Smooth muscle cell (in vitro differentiated cells): ENCODE data around the gene MYL6. TPM values are rescaled to one million over a fixed set of nuclear protein-coding genes. Genes with fewer than 3 reads are reported as not detected.

Experiments
- DNase-seq: peaks from one replicate; lab custom pipeline; 2025; ENCODE audit not compliant: unreplicated experiment; lab: John Stamatoyannopoulos, UW
- H2AFZ ChIP-seq: fragments of 200-600 bp; sonication (generic); 2 replicates; pipeline ENCODE4 v1.6.0; 2016; ENCODE audit warnings: antibody characterized with exemption, low read depth, mild to moderate bottlenecking
- H3F3A ChIP-seq: fragments of 200-600 bp; sonication (generic); 2 replicates; pipeline ENCODE4 v1.6.0; 2017; ENCODE audit warnings: antibody characterized with exemption, low read depth
- H3K27ac ChIP-seq: fragments of 200-600 bp; sonication (generic); 2 replicates; pipeline ENCODE4 v1.5.1; 2016; ENCODE audit warnings: low read depth, mild to moderate bottlenecking
- H3K27me3 ChIP-seq: fragments of 200-600 bp; sonication (generic); 2 replicates; pipeline ENCODE4 v1.6.1; 2016; ENCODE audit warnings: low read depth, mild to moderate bottlenecking
- H3K36me3 ChIP-seq: fragments of 200-600 bp; sonication (generic); 2 replicates; pipeline ENCODE4 v1.5.1; 2016; ENCODE audit warnings: low read depth
- H3K4me1 ChIP-seq: fragments of 200-600 bp; sonication (generic); 2 replicates; pipeline ENCODE4 v1.5.1; 2016; ENCODE audit warnings: low read depth
- H3K4me2 ChIP-seq: fragments of 200-600 bp; sonication (generic); 2 replicates; pipeline ENCODE4 v1.6.0; 2016; ENCODE audit warnings: mild to moderate bottlenecking
- H3K4me3 ChIP-seq: fragments of 200-600 bp; sonication (generic); 2 replicates; pipeline ENCODE4 v1.5.1; 2016; ENCODE audit warnings: mild to moderate bottlenecking
- H3K79me2 ChIP-seq: fragments of 200-600 bp; sonication (generic); 2 replicates; pipeline ENCODE4 v1.6.0; 2016; ENCODE audit warnings: low read depth, mild to moderate bottlenecking
- H3K9ac ChIP-seq: fragments of 200-600 bp; sonication (generic); 2 replicates; pipeline ENCODE4 v1.6.0; 2016; ENCODE audit warnings: low read depth
- H3K9me3 ChIP-seq: fragments of 200-600 bp; sonication (generic); replicated peaks from 2 replicates; pipeline ENCODE4 v1.5.1; 2016; ENCODE audit warnings: low read depth
- H4K20me1 ChIP-seq: fragments of 200-600 bp; sonication (generic); 2 replicates; pipeline ENCODE4 v1.6.0; 2016; ENCODE audit warnings: low read depth
- WGBS: methylation state at CpG from one replicate; pipeline ENCODE4 v1.1.7; 2016; ENCODE audit warnings: low lambda C conversion rate; 5-methylcytosine and 5-hydroxymethylcytosine counted together
- polyA plus RNA-seq: library from polyadenylated mRNA; unstranded; fragments of >200 nt; fragmentation: Nextera tagmentation; extraction: Ambion mirVana; gene quantifications from 2 replicates; pipeline ENCODE4 v1.2.1, GENCODE V29; 2016
- total RNA-seq: library from RNA; depleted of rRNA; stranded (reverse); fragments of >200 nt; gene quantifications from 2 replicates; pipeline ENCODE4 v1.2.3, GENCODE V29; 2014
- TF ChIP-seq, protein P1 (sequence below): fragments of 200-600 bp; sonication (generic); IDR thresholded peaks from 2 replicates; pipeline ENCODE4 v1.5.1; 2017; ENCODE audit warnings: borderline replicate concordance, mild to moderate bottlenecking, antibody characterized with exemption; ENCODE audit not compliant: insufficient read depth, poor library complexity, severe bottlenecking

The MYL6 gene
- total and polyA plus RNA-seq, 2 experiments from 2014 or later = 2,776 to 4,165 TPM

DNA sequence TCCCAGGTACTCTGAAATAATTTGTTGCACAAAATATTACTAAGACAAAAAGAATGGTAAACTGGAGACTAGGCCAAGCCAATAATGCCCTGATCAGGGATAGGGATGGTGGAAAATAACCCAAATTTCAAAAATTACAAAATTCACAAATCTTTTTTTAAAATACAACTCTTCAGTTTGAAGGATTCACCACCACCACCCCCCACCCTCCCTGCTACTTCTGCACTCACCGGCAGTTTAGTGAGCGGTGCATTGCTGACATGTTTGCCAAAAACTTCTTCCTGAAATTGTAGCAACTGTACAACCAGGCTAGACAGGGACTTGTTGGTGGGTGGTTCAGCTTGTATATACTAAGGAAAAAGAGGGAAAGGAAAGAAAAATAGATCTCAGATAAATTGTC, 28.8 kb downstream of the MYL6 start:
- Histone ChIP-seq H3K36me3 (peaks cover 16% of the 10 kb centered on the region), H4K20me1 (peaks cover 20% of the 10 kb centered on the region), H3K9ac (no peak overlapping the region), H3K27ac (no peak overlapping the region), H3K4me3 (no peak overlapping the region), H2AFZ (no peak overlapping the region), H3K4me2 (no peak overlapping the region), H3K4me1 (peaks cover 7% of the 10 kb centered on the region), H3K27me3 (no peaks in the 10 kb centered on the region), H3K9me3 (no peaks in the 10 kb centered on the region), H3F3A (peaks cover 3% of the 10 kb centered on the region), H3K79me2 (peaks cover 31% of the 10 kb centered on the region)
- no peak for DNase-seq
- WGBS = 100% methylated on average over 2 of the region's 2 CpGs
- TF ChIP-seq, protein P1, sequence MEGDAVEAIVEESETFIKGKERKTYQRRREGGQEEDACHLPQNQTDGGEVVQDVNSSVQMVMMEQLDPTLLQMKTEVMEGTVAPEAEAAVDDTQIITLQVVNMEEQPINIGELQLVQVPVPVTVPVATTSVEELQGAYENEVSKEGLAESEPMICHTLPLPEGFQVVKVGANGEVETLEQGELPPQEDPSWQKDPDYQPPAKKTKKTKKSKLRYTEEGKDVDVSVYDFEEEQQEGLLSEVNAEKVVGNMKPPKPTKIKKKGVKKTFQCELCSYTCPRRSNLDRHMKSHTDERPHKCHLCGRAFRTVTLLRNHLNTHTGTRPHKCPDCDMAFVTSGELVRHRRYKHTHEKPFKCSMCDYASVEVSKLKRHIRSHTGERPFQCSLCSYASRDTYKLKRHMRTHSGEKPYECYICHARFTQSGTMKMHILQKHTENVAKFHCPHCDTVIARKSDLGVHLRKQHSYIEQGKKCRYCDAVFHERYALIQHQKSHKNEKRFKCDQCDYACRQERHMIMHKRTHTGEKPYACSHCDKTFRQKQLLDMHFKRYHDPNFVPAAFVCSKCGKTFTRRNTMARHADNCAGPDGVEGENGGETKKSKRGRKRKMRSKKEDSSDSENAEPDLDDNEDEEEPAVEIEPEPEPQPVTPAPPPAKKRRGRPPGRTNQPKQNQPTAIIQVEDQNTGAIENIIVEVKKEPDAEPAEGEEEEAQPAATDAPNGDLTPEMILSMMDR = no peak

DNA sequence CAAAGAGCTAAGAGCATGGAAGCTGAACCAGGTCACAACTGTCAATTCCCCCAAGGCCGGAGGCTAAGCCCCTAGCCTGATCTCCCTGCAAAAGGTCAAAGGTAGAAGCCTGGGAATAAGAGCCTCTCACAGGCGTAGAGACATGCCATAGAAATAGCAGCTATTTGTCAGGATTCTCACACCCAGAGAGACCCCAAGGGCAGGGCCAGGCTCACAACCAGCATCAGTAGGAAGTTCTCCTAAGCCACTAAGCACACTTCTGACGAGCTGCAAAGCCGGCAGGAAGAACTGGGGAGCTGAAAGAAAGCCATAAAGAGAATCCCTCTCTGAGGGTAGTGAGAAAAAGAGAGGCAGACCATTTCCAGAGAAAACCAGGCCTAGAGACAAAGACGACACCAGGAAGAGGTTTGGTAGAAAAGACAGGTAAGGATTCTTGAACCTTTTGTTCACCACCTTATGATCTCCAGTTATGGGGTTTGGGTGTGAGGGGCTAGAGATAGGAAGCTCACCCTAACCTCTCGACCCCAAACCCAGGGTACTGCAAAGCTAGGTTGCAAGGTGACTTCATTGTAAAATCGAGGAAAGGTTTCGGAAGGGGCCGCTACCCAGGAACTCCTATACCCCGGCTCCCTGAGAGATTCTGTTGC, 30.1 kb downstream of the MYL6 start:
- TF ChIP-seq, protein P1 = no peak
- WGBS = 10% methylated on average over 10 of the region's 10 CpGs
- H3K79me2 ChIP-seq = peaks cover 31% of the 10 kb centered on the region
- H3K4me1 ChIP-seq = peaks cover 7% of the 10 kb centered on the region
- no peak for DNase-seq
- H3K4me3 ChIP-seq = peak overlapping the region; percentile 92
- no peak overlapping the region for H2AFZ ChIP-seq
- H3K27ac ChIP-seq = no peak overlapping the region
- no peaks in the 10 kb centered on the region for H3K9me3 ChIP-seq
- peaks cover 20% of the 10 kb centered on the region for H4K20me1 ChIP-seq
- H3K36me3 ChIP-seq = peaks cover 16% of the 10 kb centered on the region
- peak overlapping the region; percentile 97 for H3K4me2 ChIP-seq
- peaks cover 3% of the 10 kb centered on the region for H3F3A ChIP-seq
- peak overlapping the region; percentile 82 for H3K9ac ChIP-seq
- H3K27me3 ChIP-seq = no peaks in the 10 kb centered on the region

DNA sequence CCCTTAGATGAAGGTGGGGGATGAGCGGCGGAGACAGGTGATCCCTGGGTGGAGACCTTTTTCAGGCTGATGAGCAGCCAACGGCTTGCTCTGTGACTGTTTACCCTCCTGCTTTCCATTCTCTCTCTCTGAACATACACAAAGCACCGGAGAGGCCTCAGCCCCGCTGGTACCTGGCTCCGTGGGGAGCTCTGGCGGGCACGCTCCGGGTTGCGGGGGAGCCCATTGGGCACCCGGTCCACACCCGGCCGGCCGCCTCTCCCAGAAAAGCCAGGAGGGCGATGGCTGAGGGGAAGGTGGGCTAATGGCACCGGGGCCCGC, 30.6 kb downstream of the MYL6 start:
- Histone ChIP-seq H3F3A (peaks cover 3% of the 10 kb centered on the region), H3K79me2 (peaks cover 31% of the 10 kb centered on the region), H2AFZ (no peak overlapping the region), H3K9ac (peak overlapping the region; percentile 82), H3K4me3 (peak overlapping the region; percentile 92), H3K4me1 (peaks cover 7% of the 10 kb centered on the region), H3K9me3 (no peaks in the 10 kb centered on the region), H3K27ac (no peak overlapping the region), H3K4me2 (peak overlapping the region; percentile 97), H3K36me3 (peaks cover 12% of the 10 kb centered on the region), H3K27me3 (no peaks in the 10 kb centered on the region), H4K20me1 (peaks cover 20% of the 10 kb centered on the region)
- 3% methylated on average over 17 of the region's 17 CpGs for WGBS
- no peak for DNase-seq
- TF ChIP-seq, protein P1 = no peak
